GM12878 (cell line): Measurements from ENCODE around the gene AFAP1L2. TPM values are rescaled to one million over a fixed set of nuclear protein-coding genes. Genes with fewer than 3 reads are reported as not detected.

Experiments used
- ATAC-seq: fragments of 200-7000 bp; cut with Tn5 transposase; 3 replicates; pipeline ENCODE4 v1.9.1; 2020; ENCODE audit warnings: mild to moderate bottlenecking, moderate library complexity
- BruUV-seq: library from RNA; stranded (reverse); fragments of 400-500 nt; replicated peaks from 2 replicates; lab custom pipeline; 2021; lab: Mats Ljungman, UMichigan
- CTCF ChIA-PET: fragments of 300-600 bp; sonication (Branson Sonifier 250); formaldehyde crosslinking; extraction: SDS; loops from one replicate; lab custom pipeline; 2021; ENCODE audit warnings: inconsistent platforms; lab: Yijun Ruan, JAX
- POLR2A ChIA-PET: fragments of 350-600 bp; formaldehyde crosslinking; extraction: SDS; loops from one replicate; lab custom pipeline; 2021; ENCODE audit warnings: inconsistent platforms; lab: Charles Lee
- RAD21 ChIA-PET: fragments of 300-600 bp; sonication (Branson Sonifier 250); formaldehyde crosslinking; loops from one replicate; lab custom pipeline; 2023; ENCODE audit warnings: antibody characterized with exemption; ENCODE audit not compliant: unreplicated experiment; lab: Charles Lee
- SMC1A ChIA-PET: fragments of 300-600 bp; sonication (Branson Sonifier 250); formaldehyde crosslinking; loops from one replicate; lab custom pipeline; 2023; ENCODE audit not compliant: unreplicated experiment, uncharacterized antibody; lab: Charles Lee
- DNase-seq: peaks from one replicate; pipeline ENCODE4 v3.0.0-alpha.2; 2011; ENCODE audit warnings: low read depth, low spot score
- FAIRE-seq: peaks from 3 replicates; lab custom pipeline; 2011; peaks lifted over from hg19 to GRCh38; lab: Jason Lieb, UNC
- H2AFZ ChIP-seq: 2 replicates; pipeline ENCODE4 v1.6.0; 2011; ENCODE audit warnings: low read depth, low read length, control low read depth; ENCODE audit not compliant: control insufficient read depth
- H3K27ac ChIP-seq: 2 replicates; pipeline ENCODE4 v1.5.1; 2011; ENCODE audit warnings: control low read depth; ENCODE audit not compliant: control insufficient read depth, insufficient read depth
- H3K27me3 ChIP-seq, 2 experiments: replicated peaks in 1 of 2; 2 replicates each; pipeline versions ENCODE4 v1.6.0 to v1.6.1; 2011; ENCODE audit warnings: low read length in 1 of 2; ENCODE audit not compliant: control insufficient read depth in 2 of 2, insufficient read depth in 2 of 2
- H3K36me3 ChIP-seq, 2 experiments: 2 replicates each; pipeline ENCODE4 v1.5.1; 2011; ENCODE audit warnings: low read length in 1 of 2; ENCODE audit not compliant: control insufficient read depth in 2 of 2, insufficient read depth in 2 of 2
- H3K4me1 ChIP-seq: 2 replicates; pipeline ENCODE4 v1.6.1; 2011; ENCODE audit warnings: mild to moderate bottlenecking, low read length, moderate library complexity, mixed read lengths; ENCODE audit not compliant: control insufficient read depth, insufficient read depth
- H3K4me2 ChIP-seq: 2 replicates; pipeline ENCODE4 v1.6.0; 2011; ENCODE audit warnings: control low read depth; ENCODE audit not compliant: control insufficient read depth, insufficient read depth
- H3K4me3 ChIP-seq: fragments of 200-600 bp; sonication (generic); 2 replicates; pipeline ENCODE4 v1.5.1; 2016
- H3K79me2 ChIP-seq: 2 replicates; pipeline ENCODE4 v1.6.0; 2011; ENCODE audit warnings: low read length; ENCODE audit not compliant: control insufficient read depth, insufficient read depth
- H3K9ac ChIP-seq: 2 replicates; pipeline ENCODE4 v1.8.0; 2011; ENCODE audit warnings: low read length, control low read depth, mixed read lengths; ENCODE audit not compliant: control insufficient read depth, insufficient read depth
- H3K9me3 ChIP-seq: replicated peaks from 3 replicates; pipeline ENCODE4 v1.5.1; 2011; ENCODE audit warnings: mild to moderate bottlenecking, low read length; ENCODE audit not compliant: control insufficient read depth, insufficient read depth
- H4K20me1 ChIP-seq: 2 replicates; pipeline ENCODE4 v1.6.0; 2011; ENCODE audit not compliant: control insufficient read depth, insufficient read depth
- CEBPZ ChIP-seq: fragments of 150-350 bp; IDR thresholded peaks from 2 replicates; pipeline ENCODE4 v1.6.1; 2016; ENCODE audit warnings: low read depth, low read length
- NFIC ChIP-seq: IDR thresholded peaks from 2 replicates; pipeline ENCODE4 v1.6.1; 2012; ENCODE audit warnings: low read depth, mild to moderate bottlenecking, inconsistent platforms, low read length, moderate library complexity
- NR2C2 ChIP-seq: IDR thresholded peaks from 2 replicates; pipeline ENCODE4 v1.6.1; 2011; ENCODE audit warnings: borderline replicate concordance, low read depth; ENCODE audit not compliant: control insufficient read depth, insufficient read length
- NRF1 ChIP-seq: conservative IDR thresholded peaks from 2 replicates; pipeline ENCODE4 v1.6.1; 2011; ENCODE audit warnings: mild to moderate bottlenecking, low read depth, low read length, improper control_type of control experiment
- RELB ChIP-seq: fragments of 450-650 bp; IDR thresholded peaks from 2 replicates; pipeline ENCODE4 v1.6.1; 2017; ENCODE audit warnings: low read depth, mild to moderate bottlenecking, moderate library complexity
- SMC3 ChIP-seq: IDR thresholded peaks from 2 replicates; pipeline ENCODE4 v1.6.1; 2011; ENCODE audit warnings: low read length, improper control_type of control experiment, borderline replicate concordance
- SUPT20H ChIP-seq: IDR thresholded peaks from 2 replicates; pipeline ENCODE4 v1.6.1; 2011; ENCODE audit warnings: low read depth, mild to moderate bottlenecking, low read length, moderate library complexity, borderline replicate concordance; ENCODE audit not compliant: control insufficient read depth
- WGBS: methylation state at CpG from one replicate; pipeline ENCODE4 v1.1.6; 2016; ENCODE audit warnings: low lambda C conversion rate; ENCODE audit not compliant: insufficient replicate concordance, insufficient coverage; ENCODE audit errors: missing lambda C conversion rate; 5-methylcytosine and 5-hydroxymethylcytosine counted together
- in situ Hi-C: fragments of 300-500 bp; cut with MboI; formaldehyde crosslinking; loops from 9 replicates; pipeline ENCODE4 v1.14.3; 2018; ENCODE audit warnings: mixed read lengths
- intact Hi-C: fragments of 100-400 bp; cut with micrococcal nuclease; formaldehyde crosslinking; loops from one replicate; pipeline ENCODE4 v1.14.2; 2022; ENCODE audit not compliant: unreplicated experiment
- polyA plus RNA-seq, 11 experiments: library from polyadenylated mRNA; depleted of rRNA in 4 of 11; unstranded in 6 of 11; stranded (reverse) in 5 of 11; fragments of >200 nt; fragmentation: Nextera tagmentation in 4 of 11; fragmentation: Illumina TruSeq in 1 of 11; extraction: Ambion mirVana in 4 of 11; extraction: Trizol in 1 of 11; gene quantifications; 1 replicate in 1 of 11; 2 replicates in 10 of 11; pipeline versions ENCODE4 v1.2.1 to v1.2.3, GENCODE V29; 2011 to 2016; ENCODE audit warnings: inconsistent platforms in 2 of 11, missing spikeins in 2 of 11, low read depth in 1 of 11
- total RNA-seq, 4 experiments: library from RNA; depleted of rRNA in 3 of 4; stranded (reverse); fragments of >200 nt in 3 of 4; fragmentation: Illumina TruSeq in 1 of 4; extraction: Trizol in 1 of 4; gene quantifications; 2 replicates each; pipeline versions ENCODE4 v1.2.1 to v1.2.3, GENCODE V29; 2013 to 2021
- TF ChIP-seq, protein P1 (sequence below): fragments of 450-650 bp; IDR thresholded peaks from 2 replicates; pipeline ENCODE4 v1.6.1; 2018; ENCODE audit warnings: mild to moderate bottlenecking, low read depth, moderate library complexity; ENCODE audit not compliant: partially characterized antibody

Gene AFAP1L2
- total and polyA plus RNA-seq, 10 of the 15 experiments (the other 5 are each of a cell fraction or from before 2014, with no cell fraction given), result 0.03 to 4.0 (median 0.34) TPM

GRCh38 chr10:114384601-114385000 is 19.7 kb downstream of the AFAP1L2 start:
- in situ Hi-C loops (no loop called here), intact Hi-C loops (no loop called here)
- ATAC-seq (no peak), DNase-seq (no peak)
- no peak overlapping the region for H3K4me2 ChIP-seq
- peaks cover 22% of the 10 kb centered on the region for H3K4me1 ChIP-seq
- H3K27ac ChIP-seq, result no peak overlapping the region
- no peak for TF ChIP-seq CEBPZ
- TF ChIP-seq NFIC, result no peak
- no peak for TF ChIP-seq NRF1
- no peak for TF ChIP-seq SUPT20H
- no peak for TF ChIP-seq SMC3
- no peak for TF ChIP-seq NR2C2
- no peak for TF ChIP-seq RELB
- TF ChIP-seq, protein P1, sequence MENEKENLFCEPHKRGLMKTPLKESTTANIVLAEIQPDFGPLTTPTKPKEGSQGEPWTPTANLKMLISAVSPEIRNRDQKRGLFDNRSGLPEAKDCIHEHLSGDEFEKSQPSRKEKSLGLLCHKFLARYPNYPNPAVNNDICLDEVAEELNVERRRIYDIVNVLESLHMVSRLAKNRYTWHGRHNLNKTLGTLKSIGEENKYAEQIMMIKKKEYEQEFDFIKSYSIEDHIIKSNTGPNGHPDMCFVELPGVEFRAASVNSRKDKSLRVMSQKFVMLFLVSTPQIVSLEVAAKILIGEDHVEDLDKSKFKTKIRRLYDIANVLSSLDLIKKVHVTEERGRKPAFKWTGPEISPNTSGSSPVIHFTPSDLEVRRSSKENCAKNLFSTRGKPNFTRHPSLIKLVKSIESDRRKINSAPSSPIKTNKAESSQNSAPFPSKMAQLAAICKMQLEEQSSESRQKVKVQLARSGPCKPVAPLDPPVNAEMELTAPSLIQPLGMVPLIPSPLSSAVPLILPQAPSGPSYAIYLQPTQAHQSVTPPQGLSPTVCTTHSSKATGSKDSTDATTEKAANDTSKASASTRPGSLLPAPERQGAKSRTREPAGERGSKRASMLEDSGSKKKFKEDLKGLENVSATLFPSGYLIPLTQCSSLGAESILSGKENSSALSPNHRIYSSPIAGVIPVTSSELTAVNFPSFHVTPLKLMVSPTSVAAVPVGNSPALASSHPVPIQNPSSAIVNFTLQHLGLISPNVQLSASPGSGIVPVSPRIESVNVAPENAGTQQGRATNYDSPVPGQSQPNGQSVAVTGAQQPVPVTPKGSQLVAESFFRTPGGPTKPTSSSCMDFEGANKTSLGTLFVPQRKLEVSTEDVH, result no peak
- TF ChIP-seq, all 136 proteins: peak for 0
- no peaks in the 10 kb centered on the region for H3K79me2 ChIP-seq
- WGBS, result 25% methylated on average over 5 of the region's 5 CpGs
- no peak overlapping the region for H3K9ac ChIP-seq
- H3K27me3 ChIP-seq, result no peaks in the 10 kb centered on the region
- ChIA-PET CTCF (interaction anchor here (1.0 to 1.4 kb wide), 2 partner anchors 12 to 14 kb away, joined by 3 to 4 read pairs; no protein-coding TSS in a partner anchor), RAD21 (interaction anchor here (1.6 kb wide), 1 partner anchor 81 kb away, joined by 5 read pairs; no protein-coding TSS in a partner anchor), POLR2A (no interaction called here), SMC1A (interaction anchor here (1.0 to 1.4 kb wide), 3 partner anchors 17 to 81 kb away, joined by 3 to 7 read pairs (median 3); no protein-coding TSS in a partner anchor)
- H3K36me3 ChIP-seq, result no peaks in the 10 kb centered on the region
- no peak for FAIRE-seq
- BruUV-seq, result no TSS peak
- peaks cover 12% of the 10 kb centered on the region; the same call in 2 of the 3 replicates for H3K9me3 ChIP-seq
- H3K4me3 ChIP-seq, result no peak overlapping the region
- no peaks in the 10 kb centered on the region for H4K20me1 ChIP-seq
- no peak overlapping the region for H2AFZ ChIP-seq
